Measurements from ENCODE around the gene PIGC. TPM values are rescaled to one million over a fixed set of nuclear protein-coding genes. Genes with fewer than 3 reads are reported as not detected.

PIGC gene
- total RNA-seq, 1 experiment from 2014 or later, result 16.2 TPM

DNA sequence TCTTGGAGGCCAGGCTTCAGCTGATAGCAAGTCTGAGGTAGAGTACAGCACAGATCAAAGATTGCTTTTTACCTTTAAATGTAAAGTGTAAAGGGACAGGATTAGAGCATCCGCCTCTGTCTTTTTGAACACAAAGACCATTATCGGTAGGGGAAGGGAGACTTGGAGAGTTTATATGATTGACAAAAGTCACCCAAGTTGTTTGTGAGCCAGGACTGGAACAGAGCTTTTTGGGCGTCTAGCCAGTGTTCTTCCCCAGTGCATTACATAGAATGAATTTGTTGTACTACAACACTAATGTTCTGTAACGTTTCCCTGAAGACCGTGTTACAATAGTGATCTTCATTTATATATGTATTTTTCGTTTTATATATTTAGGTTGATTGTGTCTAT is 9.3 kb upstream of the PIGC start:
- no peaks in the 10 kb centered on the region for H3K36me3 Mint-ChIP-seq
- POLR2A ChIA-PET, result no interaction called here
- no peaks in the 10 kb centered on the region for H3K9me3 Mint-ChIP-seq
- DNase-seq (ENCODE audit: low spot score) (no peak), ATAC-seq (no peak)
- H3K4me3 Mint-ChIP-seq, result no peak overlapping the region
- no peak overlapping the region for H3K27ac Mint-ChIP-seq
- H3K27me3 Mint-ChIP-seq (ENCODE audit: low read depth), result no peaks in the 10 kb centered on the region; the same call in 1 of the 2 replicates
- H3K4me1 Mint-ChIP-seq, result peaks cover 5% of the 10 kb centered on the region; the same call in 1 of the 2 replicates
- TF ChIP-seq JAZF1 (CRISPR knock-in tag; IDR thresholded peaks at IDR 0.05) (no peak), GABPB1 (CRISPR knock-in tag; IDR thresholded peaks at IDR 0.05) (no peak), CBFB (CRISPR knock-in tag; IDR thresholded peaks at IDR 0.05; ENCODE audit: low read depth) (no peak), RELA (CRISPR knock-in tag; IDR thresholded peaks at IDR 0.05; ENCODE audit: borderline replicate concordance) (no peak)
- TF ChIP-seq, protein P1, sequence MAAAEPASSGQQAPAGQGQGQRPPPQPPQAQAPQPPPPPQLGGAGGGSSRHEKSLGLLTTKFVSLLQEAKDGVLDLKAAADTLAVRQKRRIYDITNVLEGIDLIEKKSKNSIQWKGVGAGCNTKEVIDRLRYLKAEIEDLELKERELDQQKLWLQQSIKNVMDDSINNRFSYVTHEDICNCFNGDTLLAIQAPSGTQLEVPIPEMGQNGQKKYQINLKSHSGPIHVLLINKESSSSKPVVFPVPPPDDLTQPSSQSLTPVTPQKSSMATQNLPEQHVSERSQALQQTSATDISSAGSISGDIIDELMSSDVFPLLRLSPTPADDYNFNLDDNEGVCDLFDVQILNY (CRISPR knock-in tag; IDR thresholded peaks at IDR 0.05), result no peak
- TF ChIP-seq, protein P2, sequence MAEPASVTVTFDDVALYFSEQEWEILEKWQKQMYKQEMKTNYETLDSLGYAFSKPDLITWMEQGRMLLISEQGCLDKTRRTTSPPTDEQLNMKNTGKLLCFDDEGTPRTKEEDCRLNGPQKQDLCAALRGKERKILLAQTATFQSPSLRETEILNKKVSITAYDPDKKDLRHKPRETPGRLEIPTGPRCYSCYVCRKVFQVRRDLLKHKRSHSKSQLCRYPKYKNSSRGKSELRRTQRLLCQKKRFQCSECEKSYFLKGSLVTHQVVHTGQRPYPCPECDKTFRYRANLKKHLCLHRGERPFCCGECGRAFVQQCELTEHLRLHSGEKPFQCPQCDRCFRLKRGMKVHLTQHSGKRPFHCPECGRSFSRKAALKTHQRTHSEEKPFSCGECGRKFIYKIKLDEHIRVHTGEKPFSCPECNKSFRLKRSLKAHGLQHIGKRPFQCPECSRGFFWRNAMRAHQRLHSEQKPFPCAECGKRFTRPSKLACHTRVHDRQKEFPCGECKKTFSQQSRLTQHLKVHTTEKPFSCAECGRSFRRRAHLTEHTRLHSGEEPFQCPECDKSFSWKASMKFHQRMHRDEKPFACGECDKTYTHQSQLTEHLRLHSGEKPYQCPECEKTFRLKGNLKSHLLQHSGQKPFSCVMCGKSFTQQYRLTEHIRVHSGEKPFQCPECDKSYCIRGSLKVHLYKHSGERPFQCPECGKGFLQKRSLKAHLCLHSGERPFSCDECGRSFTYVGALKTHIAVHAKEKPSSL (CRISPR knock-in tag; conservative IDR thresholded peaks at IDR 0.05), result no peak
- TF ChIP-seq, protein P3, sequence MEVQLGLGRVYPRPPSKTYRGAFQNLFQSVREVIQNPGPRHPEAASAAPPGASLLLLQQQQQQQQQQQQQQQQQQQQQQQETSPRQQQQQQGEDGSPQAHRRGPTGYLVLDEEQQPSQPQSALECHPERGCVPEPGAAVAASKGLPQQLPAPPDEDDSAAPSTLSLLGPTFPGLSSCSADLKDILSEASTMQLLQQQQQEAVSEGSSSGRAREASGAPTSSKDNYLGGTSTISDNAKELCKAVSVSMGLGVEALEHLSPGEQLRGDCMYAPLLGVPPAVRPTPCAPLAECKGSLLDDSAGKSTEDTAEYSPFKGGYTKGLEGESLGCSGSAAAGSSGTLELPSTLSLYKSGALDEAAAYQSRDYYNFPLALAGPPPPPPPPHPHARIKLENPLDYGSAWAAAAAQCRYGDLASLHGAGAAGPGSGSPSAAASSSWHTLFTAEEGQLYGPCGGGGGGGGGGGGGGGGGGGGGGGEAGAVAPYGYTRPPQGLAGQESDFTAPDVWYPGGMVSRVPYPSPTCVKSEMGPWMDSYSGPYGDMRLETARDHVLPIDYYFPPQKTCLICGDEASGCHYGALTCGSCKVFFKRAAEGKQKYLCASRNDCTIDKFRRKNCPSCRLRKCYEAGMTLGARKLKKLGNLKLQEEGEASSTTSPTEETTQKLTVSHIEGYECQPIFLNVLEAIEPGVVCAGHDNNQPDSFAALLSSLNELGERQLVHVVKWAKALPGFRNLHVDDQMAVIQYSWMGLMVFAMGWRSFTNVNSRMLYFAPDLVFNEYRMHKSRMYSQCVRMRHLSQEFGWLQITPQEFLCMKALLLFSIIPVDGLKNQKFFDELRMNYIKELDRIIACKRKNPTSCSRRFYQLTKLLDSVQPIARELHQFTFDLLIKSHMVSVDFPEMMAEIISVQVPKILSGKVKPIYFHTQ (CRISPR knock-in tag; IDR thresholded peaks at IDR 0.05), result no peak
- TF ChIP-seq, protein P4, sequence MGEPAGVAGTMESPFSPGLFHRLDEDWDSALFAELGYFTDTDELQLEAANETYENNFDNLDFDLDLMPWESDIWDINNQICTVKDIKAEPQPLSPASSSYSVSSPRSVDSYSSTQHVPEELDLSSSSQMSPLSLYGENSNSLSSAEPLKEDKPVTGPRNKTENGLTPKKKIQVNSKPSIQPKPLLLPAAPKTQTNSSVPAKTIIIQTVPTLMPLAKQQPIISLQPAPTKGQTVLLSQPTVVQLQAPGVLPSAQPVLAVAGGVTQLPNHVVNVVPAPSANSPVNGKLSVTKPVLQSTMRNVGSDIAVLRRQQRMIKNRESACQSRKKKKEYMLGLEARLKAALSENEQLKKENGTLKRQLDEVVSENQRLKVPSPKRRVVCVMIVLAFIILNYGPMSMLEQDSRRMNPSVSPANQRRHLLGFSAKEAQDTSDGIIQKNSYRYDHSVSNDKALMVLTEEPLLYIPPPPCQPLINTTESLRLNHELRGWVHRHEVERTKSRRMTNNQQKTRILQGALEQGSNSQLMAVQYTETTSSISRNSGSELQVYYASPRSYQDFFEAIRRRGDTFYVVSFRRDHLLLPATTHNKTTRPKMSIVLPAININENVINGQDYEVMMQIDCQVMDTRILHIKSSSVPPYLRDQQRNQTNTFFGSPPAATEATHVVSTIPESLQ (CRISPR knock-in tag; IDR thresholded peaks at IDR 0.05), result no peak
- TF ChIP-seq, protein P5, sequence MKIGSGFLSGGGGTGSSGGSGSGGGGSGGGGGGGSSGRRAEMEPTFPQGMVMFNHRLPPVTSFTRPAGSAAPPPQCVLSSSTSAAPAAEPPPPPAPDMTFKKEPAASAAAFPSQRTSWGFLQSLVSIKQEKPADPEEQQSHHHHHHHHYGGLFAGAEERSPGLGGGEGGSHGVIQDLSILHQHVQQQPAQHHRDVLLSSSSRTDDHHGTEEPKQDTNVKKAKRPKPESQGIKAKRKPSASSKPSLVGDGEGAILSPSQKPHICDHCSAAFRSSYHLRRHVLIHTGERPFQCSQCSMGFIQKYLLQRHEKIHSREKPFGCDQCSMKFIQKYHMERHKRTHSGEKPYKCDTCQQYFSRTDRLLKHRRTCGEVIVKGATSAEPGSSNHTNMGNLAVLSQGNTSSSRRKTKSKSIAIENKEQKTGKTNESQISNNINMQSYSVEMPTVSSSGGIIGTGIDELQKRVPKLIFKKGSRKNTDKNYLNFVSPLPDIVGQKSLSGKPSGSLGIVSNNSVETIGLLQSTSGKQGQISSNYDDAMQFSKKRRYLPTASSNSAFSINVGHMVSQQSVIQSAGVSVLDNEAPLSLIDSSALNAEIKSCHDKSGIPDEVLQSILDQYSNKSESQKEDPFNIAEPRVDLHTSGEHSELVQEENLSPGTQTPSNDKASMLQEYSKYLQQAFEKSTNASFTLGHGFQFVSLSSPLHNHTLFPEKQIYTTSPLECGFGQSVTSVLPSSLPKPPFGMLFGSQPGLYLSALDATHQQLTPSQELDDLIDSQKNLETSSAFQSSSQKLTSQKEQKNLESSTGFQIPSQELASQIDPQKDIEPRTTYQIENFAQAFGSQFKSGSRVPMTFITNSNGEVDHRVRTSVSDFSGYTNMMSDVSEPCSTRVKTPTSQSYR (CRISPR knock-in tag; IDR thresholded peaks at IDR 0.05), result no peak
- TF ChIP-seq, protein P6, sequence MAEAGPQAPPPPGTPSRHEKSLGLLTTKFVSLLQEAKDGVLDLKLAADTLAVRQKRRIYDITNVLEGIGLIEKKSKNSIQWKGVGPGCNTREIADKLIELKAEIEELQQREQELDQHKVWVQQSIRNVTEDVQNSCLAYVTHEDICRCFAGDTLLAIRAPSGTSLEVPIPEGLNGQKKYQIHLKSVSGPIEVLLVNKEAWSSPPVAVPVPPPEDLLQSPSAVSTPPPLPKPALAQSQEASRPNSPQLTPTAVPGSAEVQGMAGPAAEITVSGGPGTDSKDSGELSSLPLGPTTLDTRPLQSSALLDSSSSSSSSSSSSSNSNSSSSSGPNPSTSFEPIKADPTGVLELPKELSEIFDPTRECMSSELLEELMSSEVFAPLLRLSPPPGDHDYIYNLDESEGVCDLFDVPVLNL (CRISPR knock-in tag; IDR thresholded peaks at IDR 0.05; ENCODE audit: borderline replicate concordance, low read depth), result no peak
- CTCF ChIA-PET, result interaction anchor here (1.0 kb wide), 1 partner anchor 9 kb away, joined by 5 read pairs; the partner anchor contains the start of gene PIGC

DNA sequence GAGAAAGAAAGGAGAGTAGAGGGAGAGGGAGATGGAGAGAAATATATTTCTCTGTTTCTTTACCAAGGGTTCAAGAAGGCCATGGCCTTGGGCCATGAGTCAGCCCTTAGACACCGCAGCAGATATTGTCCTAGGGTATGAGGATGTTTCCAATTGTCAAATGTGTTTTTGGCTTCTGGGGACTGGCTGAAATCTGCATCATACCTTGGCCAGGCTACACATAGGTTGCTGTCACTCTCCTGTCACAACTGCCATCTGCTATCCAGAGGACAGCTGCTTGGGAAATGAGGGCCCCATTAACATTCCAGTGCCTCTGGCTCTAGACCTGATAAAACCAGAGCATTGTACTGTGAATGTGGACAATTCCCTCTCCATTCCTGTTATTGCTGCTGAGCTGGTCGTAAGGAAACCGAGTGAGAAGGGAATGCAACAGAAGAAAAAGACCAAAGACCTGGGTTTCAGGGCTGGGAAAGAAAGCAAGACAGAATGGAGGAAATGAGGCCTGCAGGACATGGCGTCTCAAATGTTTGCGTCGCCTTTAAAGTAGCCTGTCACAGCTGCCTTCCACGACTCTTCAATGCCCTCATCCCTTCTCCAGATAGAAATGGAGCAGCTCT is 8.8 kb upstream of the PIGC start:
- no peak overlapping the region for H3K4me3 Mint-ChIP-seq
- CTCF ChIA-PET, result interaction anchor here (1.0 kb wide), 1 partner anchor 9 kb away, joined by 5 read pairs; the partner anchor contains the start of gene PIGC
- POLR2A ChIA-PET, result no interaction called here
- no peaks in the 10 kb centered on the region for H3K36me3 Mint-ChIP-seq
- no peaks in the 10 kb centered on the region; the same call in 1 of the 2 replicates for H3K27me3 Mint-ChIP-seq (ENCODE audit: low read depth)
- ATAC-seq (no peak), DNase-seq (ENCODE audit: low spot score) (no peak)
- H3K9me3 Mint-ChIP-seq, result no peaks in the 10 kb centered on the region
- H3K4me1 Mint-ChIP-seq, result peaks cover 5% of the 10 kb centered on the region; the same call in 1 of the 2 replicates
- H3K27ac Mint-ChIP-seq, result no peak overlapping the region
- TF ChIP-seq, protein P6 (CRISPR knock-in tag; IDR thresholded peaks at IDR 0.05; ENCODE audit: borderline replicate concordance, low read depth), result no peak
- no peak for TF ChIP-seq SMAD4 (CRISPR knock-in tag; IDR thresholded peaks at IDR 0.05)
- no peak for TF ChIP-seq CREB1 (CRISPR knock-in tag; IDR thresholded peaks at IDR 0.05)
- TF ChIP-seq MXD4 (CRISPR knock-in tag; IDR thresholded peaks at IDR 0.05; ENCODE audit: borderline replicate concordance), result no peak
- no peak for TF ChIP-seq MAX (CRISPR knock-in tag; IDR thresholded peaks at IDR 0.05)
- TF ChIP-seq, protein P7, sequence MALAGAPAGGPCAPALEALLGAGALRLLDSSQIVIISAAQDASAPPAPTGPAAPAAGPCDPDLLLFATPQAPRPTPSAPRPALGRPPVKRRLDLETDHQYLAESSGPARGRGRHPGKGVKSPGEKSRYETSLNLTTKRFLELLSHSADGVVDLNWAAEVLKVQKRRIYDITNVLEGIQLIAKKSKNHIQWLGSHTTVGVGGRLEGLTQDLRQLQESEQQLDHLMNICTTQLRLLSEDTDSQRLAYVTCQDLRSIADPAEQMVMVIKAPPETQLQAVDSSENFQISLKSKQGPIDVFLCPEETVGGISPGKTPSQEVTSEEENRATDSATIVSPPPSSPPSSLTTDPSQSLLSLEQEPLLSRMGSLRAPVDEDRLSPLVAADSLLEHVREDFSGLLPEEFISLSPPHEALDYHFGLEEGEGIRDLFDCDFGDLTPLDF (CRISPR knock-in tag; IDR thresholded peaks at IDR 0.05), result no peak
- no peak for TF ChIP-seq HMGXB4 (CRISPR knock-in tag; IDR thresholded peaks at IDR 0.05)
